Right lobe of liver (tissue), 6 donors: ENCODE measurements around the gene NSL1. TPM values are rescaled to one million over a fixed set of nuclear protein-coding genes. Genes with fewer than 3 reads are reported as not detected.

Source experiments
- ATAC-seq, 4 donors: fragments of 200-7000 bp; cut with Tn5 transposase; one replicate each; pipeline ENCODE4 v1.9.1; 2020; ENCODE audit warnings: mild to moderate bottlenecking in 4 of 4, moderate library complexity in 4 of 4
- DNase-seq, 3 donors: peaks; one replicate each; pipeline ENCODE4 v3.0.0-alpha.2; 2020
- H3K27ac ChIP-seq, 3 donors: fragments of 200-600 bp; one replicate each; pipeline ENCODE4 v1.8.0; 2022
- H3K27me3 ChIP-seq, 2 donors: fragments of 200-600 bp; one replicate each; pipeline ENCODE4 v1.8.0; 2022
- H3K36me3 ChIP-seq, 4 donors: fragments of 200-600 bp; sonication (generic) in 1 of 4; one replicate each; pipeline versions ENCODE4 v1.5.1 to v1.8.0; 2017 to 2022; ENCODE audit warnings: control low read depth in 1 of 4
- H3K4me1 ChIP-seq, 4 donors: fragments of 200-600 bp; sonication (generic) in 1 of 4; one replicate each; pipeline versions ENCODE4 v1.5.1 to v1.8.0; 2017 to 2022; ENCODE audit warnings: control low read depth in 1 of 4
- H3K4me3 ChIP-seq, 3 donors: fragments of 200-600 bp; one replicate each; pipeline ENCODE4 v1.8.0; 2022
- H3K9me3 ChIP-seq, 4 donors: fragments of 200-600 bp; sonication (generic) in 1 of 4; one replicate each; pipeline versions ENCODE4 v1.5.1 to v1.8.0; 2017 to 2022; ENCODE audit warnings: control low read depth in 1 of 4
- CTCF ChIP-seq, 4 donors: fragments of 200-600 bp in 3 of 4; fragments of 450-650 bp in 1 of 4; IDR thresholded peaks; one replicate each; pipeline versions ENCODE4 v1.5.1 to v1.8.0; 2016 to 2022; ENCODE audit warnings: antibody characterized with exemption in 4 of 4, mild to moderate bottlenecking in 2 of 4
- POLR2A ChIP-seq: fragments of 450-650 bp; IDR thresholded peaks from one replicate; pipeline ENCODE4 v1.6.1; 2017; ENCODE audit warnings: antibody characterized with exemption, mild to moderate bottlenecking
- WGBS: methylation state at CpG from one replicate; pipeline ENCODE4 v1.1.6; 2018; ENCODE audit warnings: low coverage, low lambda C conversion rate; ENCODE audit not compliant: insufficient coverage; ENCODE audit errors: missing lambda C conversion rate; 5-methylcytosine and 5-hydroxymethylcytosine counted together
- intact Hi-C, 2 donors: fragments of 100-400 bp; cut with DNase I; formaldehyde crosslinking; loops; one replicate each; pipeline versions ENCODE4 v1.11.2 to v1.14.1; 2022
- total RNA-seq, 6 experiments: library from RNA; depleted of rRNA in 2 of 6; stranded (reverse); fragments of >200 nt in 2 of 6; fragmentation: NEBNext Ultra II Directional in 3 of 6; extraction: Animal tissue kit (Norgen Biotek cat#: 25700) in 3 of 6; gene quantifications; one replicate each; pipeline versions ENCODE4 v1.1.0 to v1.2.4, GENCODE V29; 2016 to 2023
- donor health status: DM: no; HTN: yes; CAD: no.
- donor health status: DM: no; HTN: no; CAD: no.
- donor health status: DM: no; HTN: no; CAD: no.
- donor health status: DM: no; HTN: yes; CAD: no.
- donor health status: DM: no; HTN: yes; CAD: no.

NSL1 gene
- total RNA-seq, 6 experiments from 2014 or later, result 13.3 to 26.5 (median 16.2) TPM

GRCh38 chr1:212827831-212828278 is 36.3 kb upstream of the NSL1 start:
- intact Hi-C loops, result no loop called here
- TF ChIP-seq CTCF (IDR thresholded peaks at IDR 0.05), result no peak
- no peak for TF ChIP-seq POLR2A
- Histone ChIP-seq H3K27me3 (no peaks in the 10 kb centered on the region), H3K27ac (no peak overlapping the region), H3K4me1 (no peaks in the 10 kb centered on the region), H3K36me3 (no peaks in the 10 kb centered on the region), H3K4me3 (no peak overlapping the region), H3K9me3 (peaks cover 0 to 4% (median 0%) of the 10 kb centered on the region in 4 donors)
- ATAC-seq, result peak in 2 of 4 donors; percentile 59 to 91
- DNase-seq, result no peak
- WGBS, result 30% methylated on average over 4 of the region's 5 CpGs

GRCh38 chr1:212827171-212827776 is 35.7 kb upstream of the NSL1 start:
- intact Hi-C loops, result no loop called here
- DNase-seq, result no peak
- no peak overlapping the region for H3K27ac ChIP-seq
- no peak for TF ChIP-seq CTCF (IDR thresholded peaks at IDR 0.05)
- TF ChIP-seq POLR2A, result no peak
- H3K9me3 ChIP-seq, result peaks cover 0 to 4% (median 0%) of the 10 kb centered on the region in 4 donors
- H3K27me3 ChIP-seq, result no peaks in the 10 kb centered on the region
- no peaks in the 10 kb centered on the region for H3K36me3 ChIP-seq
- no peak overlapping the region for H3K4me3 ChIP-seq
- WGBS, result 86% methylated on average over 3 of the region's 4 CpGs
- H3K4me1 ChIP-seq, result no peaks in the 10 kb centered on the region
- no peak for ATAC-seq

GRCh38 chr1:212825798-212826452 is 34.3 kb upstream of the NSL1 start:
- no peak overlapping the region for H3K4me3 ChIP-seq
- ATAC-seq, result no peak
- WGBS, result 92% methylated on average over 6 of the region's 6 CpGs
- no peak for TF ChIP-seq CTCF (IDR thresholded peaks at IDR 0.05)
- no peak for TF ChIP-seq POLR2A
- intact Hi-C loops, result no loop called here
- no peaks in the 10 kb centered on the region for H3K36me3 ChIP-seq
- no peaks in the 10 kb centered on the region for H3K4me1 ChIP-seq
- peaks cover 0 to 4% (median 0%) of the 10 kb centered on the region in 4 donors for H3K9me3 ChIP-seq
- H3K27me3 ChIP-seq, result no peaks in the 10 kb centered on the region
- DNase-seq, result no peak
- H3K27ac ChIP-seq, result no peak overlapping the region

- Histone ChIP-seq H3K36me3 (no peaks in the 10 kb centered on the region), H3K27me3 (no peaks in the 10 kb centered on the region), H3K9me3 (peaks cover 0 to 4% (median 0%) of the 10 kb centered on the region in 4 donors), H3K4me1 (no peaks in the 10 kb centered on the region), H3K4me3 (no peak overlapping the region), H3K27ac (no peak overlapping the region)
- intact Hi-C loops, result no loop called here
- 94% methylated on average over 3 of the region's 16 CpGs for WGBS
- no peak for ATAC-seq
- DNase-seq, result no peak
- TF ChIP-seq CTCF (IDR thresholded peaks at IDR 0.05), result no peak
- no peak for TF ChIP-seq POLR2A
Observed at GRCh38 chr1:212824201-212824600, 32.6 kb upstream of the NSL1 start.
